HG02938 (cell line): ENCODE results near the gene SNX27.
"Not testable (repeated sequence)": the region's sequence is repeated elsewhere in the genome, so short reads cannot be mapped to it uniquely, and the experiment has no call there.

ENCODE experiments used
- ATAC-seq: cut with Tn5 transposase; IDR thresholded peaks from one replicate; pipeline ENCODE4 v1.9.1; 2021; ENCODE audit warnings: mild to moderate bottlenecking, moderate library complexity; ENCODE audit not compliant: unreplicated experiment

Gene SNX27

DNA sequence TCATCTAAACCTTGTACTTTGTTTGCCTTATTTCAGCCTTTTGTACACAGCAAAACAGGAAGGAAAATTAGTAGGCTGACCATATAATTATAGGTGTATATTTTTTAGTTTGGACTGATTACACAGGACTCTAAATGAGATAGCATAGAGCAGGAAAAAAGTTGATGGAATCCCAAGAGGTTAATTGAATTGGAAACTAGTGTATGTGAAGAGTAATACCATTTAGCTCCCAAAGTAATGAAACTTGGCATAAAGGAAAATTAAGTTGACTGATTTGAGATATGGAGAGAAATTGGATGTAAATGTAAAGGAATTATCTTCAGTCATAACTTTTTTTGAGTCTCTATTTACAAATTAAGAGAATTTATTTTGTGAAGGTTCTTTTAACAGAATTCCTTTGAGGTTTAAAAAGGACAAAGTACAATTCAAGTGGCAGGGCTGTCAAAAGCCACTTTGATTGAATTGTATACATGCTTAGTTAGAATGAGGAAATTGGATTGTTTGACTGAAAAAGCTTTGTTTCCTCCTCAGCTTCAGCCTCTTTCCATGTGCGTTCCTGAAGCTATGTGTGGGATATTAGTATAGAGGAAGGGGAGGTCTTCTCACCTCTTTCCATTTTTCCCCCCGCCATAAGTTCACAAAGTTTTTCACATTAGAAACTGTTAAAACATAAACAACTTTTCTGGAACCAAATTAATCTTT lies 26.4 kb downstream of the SNX27 start:
- no peak for ATAC-seq

DNA sequence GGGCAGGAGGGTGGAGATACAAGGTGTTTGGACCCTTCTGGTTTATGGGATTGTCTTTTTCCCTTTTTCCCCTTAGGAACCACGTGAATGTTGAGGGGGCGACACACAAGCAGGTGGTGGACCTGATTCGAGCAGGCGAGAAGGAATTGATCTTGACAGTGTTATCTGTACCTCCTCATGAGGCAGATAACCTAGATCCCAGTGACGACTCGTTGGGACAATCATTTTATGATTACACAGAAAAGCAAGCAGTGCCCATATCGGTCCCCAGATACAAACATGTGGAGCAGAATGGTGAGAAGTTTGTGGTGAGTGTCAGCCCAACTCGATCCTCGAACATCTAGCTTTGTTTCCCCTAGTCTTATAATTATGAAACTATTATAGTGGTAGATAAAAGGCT lies 27.0 kb downstream of the SNX27 start:
- ATAC-seq: no peak

DNA sequence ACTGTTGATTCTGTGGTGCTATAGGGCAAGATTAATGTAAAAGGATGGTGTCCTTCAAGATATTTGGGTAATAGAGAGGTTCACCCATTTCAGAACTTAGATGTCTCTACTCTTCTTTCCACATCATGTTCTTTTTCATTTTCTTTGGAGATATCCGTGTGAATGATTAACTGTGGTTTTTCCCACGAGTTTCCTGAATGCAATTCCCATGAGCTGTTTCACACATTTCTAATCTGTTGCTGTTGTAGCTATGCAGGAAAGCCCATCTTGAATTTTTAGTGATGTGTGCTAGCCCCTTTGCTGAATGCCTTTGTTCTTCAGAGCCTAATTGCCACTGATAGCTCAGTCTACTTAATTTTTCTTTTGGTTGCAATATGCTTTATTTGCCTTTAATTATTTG lies 27.6 kb downstream of the SNX27 start:
- ATAC-seq: no peak

DNA sequence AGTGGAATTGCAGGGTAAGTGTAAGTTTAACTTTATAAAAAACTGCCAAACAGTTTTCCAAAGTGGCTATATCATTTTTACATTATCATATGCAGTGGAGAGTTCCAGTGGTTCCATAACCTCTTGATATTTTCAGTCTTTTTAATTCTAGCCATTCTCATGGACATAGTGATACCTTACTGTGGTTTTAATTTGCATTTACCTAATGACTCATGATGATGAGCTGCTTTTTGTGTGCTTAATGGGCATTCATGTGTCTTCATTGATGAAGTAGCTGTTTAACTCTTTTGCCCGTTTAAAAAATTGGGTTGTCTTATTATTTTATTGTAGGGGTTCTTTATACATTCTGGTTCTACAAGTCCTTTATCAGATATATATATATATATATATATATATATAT lies 29.4 kb downstream of the SNX27 start:
- ATAC-seq: no peak

DNA sequence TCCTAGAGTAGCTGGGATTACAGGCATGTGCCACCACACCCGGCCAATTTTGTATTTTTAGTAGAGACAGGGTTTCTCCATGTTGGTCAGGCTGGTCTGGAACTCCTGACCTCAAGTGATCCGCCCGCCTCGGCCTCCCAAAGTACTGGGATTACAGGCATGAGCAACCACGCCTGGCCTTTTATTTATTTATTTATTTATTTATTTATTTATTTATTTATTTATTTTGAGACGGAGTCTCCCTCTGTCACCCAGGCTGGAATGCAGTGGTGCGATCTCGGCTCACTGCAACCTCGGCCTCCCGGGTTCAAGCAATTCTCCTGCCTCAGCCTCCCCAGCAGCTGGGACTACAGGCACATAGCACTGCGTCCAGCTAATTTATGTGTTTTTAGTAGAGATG lies 31.2 kb downstream of the SNX27 start:
- not testable (repeated sequence) for ATAC-seq

DNA sequence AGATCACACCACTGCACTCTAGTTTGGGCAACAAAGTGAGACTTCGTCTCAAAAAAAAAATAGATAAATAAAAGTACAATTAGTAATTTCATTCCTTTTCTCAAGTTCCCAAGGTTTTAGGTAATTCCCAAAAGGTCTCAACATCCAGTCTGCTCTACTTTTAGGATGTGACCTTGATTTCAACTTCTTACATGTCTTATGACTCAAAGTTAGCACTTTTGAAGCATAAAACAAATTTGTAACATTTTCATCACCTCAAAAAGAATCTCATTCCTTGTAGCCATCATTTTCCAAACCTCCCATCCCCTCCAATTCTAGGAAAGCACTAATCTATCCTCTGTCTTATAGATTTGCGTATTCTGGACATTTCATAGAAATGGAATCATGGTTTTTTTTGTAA lies 32.2 kb downstream of the SNX27 start:
- no peak for ATAC-seq

DNA sequence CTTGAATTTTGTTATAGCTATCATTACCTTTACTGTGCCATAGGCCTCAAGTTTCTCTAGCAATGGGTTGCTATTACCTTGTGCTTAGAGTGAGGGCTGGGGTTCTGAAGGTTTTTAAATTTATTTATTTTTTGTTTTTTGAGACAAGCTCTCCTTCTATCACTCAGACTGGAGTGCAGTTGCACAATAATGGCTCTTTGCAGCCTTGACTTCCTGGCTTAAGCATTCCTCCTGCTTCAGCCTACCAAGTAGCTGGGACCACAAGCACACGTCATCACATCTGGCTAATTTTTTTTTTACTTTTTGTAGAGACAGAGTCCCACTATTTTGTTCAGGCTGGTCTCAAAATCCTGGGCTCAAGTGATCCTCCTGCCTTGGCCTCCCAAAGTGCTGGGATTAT lies 41.5 kb downstream of the SNX27 start:
- ATAC-seq: no peak

DNA sequence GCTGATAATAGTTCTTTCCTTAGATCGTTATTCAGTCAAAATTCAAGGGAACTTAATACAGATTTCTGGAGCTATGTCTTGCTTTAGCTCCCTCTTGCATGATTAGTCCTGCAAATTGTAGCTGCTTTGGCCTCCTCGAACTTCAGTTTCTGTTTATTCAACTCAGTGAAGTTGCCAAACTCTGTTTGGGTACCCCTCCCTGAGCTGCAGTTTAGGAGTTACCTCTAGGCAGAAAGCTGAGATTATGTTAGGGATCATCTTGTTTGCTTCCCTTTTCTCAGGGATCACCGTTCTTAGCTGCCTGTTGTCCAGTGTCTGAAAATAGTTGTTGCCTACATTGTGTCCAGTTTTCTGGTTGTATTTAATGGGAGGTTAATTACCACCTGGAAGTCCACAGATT lies 43.5 kb downstream of the SNX27 start:
- ATAC-seq: no peak

DNA sequence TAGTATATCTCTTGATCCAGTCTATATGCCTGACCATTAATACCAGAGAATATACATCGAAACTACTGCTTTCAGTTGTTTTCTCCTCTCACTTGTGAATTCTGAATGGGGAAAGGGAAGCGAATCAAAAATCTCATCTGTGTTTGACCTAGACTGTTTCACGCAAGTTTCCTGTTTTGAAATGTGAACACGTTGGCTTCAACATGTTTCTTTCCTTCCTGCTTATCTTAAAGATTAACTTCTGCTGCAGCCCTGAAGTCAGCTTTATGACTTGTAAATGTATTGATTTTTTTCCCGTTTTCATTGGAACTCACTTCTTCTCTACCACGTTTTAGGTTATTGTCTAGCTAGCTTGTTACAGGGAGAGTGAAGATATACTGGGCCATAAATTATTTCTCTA lies 49.9 kb downstream of the SNX27 start:
- ATAC-seq: no peak

DNA sequence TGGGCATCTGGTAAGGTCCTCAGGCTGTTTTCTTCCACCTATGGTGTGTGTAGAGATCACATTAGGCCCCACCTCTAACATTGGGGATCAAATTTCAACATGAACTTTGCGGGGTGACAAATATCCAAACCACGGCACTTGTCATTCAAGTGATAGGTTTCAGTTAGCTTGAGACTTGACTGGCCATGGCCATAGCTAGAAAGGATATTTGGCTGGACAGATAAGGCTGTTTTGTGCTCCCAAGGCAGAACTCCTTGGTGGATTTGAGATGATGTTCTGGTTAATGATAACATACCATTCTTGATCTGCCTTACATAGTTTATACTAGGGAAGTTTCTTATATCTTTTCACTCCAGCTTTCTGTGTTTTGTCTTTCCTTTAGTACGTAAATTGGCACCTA lies 56.2 kb downstream of the SNX27 start:
- no peak for ATAC-seq

DNA sequence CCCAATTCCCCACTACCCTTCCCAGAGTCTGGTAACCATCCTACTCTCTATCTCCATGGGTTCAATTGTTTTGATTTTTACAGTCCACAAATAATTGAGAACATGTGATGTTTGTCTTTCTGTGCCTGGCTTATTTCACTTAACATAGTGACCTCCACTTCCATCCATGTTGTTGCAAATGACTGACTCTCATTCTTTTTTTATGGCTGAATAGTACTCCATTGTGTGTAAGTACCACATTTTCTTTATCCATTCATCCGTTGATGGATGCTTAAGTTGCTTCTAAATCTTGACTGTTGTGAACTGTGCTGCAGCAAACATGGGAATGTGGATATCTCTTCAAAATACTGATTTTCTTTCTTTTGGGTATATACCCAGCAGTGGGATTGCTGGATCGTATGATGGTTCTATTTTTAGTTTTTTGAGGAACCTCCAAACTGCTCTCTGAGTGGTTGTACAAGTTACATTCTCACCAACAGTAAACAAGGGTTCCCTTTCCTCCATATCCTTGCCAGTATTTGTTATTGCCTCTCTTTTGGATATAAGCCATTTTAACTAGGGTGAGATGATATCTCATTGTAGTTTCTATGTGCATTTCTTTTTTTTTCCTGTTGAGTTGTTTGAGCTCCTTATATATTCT lies 58.3 kb downstream of the SNX27 start:
- not testable (repeated sequence) for ATAC-seq

DNA sequence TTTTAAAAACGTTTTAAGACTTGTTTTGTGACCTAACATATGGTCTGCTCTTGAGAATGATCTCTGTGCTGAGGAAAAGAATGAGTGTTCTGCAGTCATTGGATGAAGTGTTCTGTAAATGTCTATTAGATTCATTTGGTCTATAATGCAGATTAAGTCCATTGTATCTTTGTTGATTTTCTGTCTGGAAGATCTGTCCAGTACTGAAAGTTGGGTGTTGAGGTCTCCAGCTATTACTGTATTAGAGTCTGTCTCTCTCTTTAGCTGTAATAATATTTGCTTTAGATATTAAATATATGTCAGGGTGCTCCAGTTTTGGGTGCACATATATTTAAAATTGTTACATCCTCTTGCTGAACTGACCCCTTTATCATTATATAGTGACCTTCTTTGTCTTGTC lies 61.6 kb downstream of the SNX27 start:
- ATAC-seq: no peak

DNA sequence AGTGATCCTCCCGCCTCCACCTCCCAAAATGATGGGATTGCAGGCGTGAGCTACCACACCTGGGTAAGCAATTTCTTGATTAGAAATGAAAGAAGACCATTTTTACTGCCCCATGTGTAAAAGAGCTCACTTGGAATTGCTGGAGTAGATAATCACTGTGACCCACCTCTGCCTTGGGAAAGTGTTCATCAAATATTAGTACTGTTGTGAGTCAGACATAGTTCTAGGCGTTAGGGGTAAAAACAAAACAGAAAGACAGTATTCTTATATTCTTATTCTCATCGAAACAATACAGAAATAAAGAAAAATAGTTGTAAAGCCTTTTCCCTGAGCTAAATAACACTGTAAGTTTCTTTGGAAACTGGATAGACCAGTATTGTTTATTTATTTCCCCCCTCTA lies 68.5 kb downstream of the SNX27 start:
- ATAC-seq: no peak

DNA sequence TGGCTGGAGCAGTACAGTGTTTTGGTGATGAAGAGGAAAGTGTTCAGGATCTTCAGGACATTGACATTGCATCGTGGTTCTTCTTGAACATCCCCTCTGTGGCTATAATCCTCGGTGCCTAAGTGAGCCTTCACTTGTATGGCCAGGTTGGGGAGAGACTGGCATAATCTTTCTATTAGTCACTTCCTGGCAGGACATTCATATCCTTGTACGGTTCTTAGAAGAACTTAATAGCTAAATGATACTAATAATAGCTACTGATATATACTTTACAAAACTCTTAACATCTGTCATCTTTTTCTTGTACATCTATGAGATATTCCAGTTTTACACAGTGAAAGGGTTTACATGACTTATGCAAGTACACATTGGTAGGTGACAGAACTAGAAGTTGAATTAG lies 69.0 kb downstream of the SNX27 start:
- ATAC-seq: no peak

DNA sequence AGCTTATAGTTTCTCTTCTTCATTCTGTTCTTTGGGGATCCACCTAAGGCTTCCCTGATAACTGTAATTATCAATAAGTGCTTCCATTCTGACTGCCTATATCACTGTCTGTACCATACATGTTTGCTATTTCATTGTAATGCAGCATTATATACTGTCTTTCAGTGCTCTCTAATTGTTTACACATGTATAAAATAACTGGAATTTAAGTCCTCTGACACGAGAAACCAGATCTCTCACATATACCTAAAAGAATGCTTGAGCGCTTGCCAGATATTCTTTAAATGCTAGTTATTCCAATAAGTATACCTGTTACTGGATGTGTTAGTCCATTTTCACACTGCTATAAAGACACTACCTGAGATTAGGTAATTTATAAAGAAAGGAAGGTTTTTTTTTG lies 70.1 kb downstream of the SNX27 start:
- no peak for ATAC-seq

DNA sequence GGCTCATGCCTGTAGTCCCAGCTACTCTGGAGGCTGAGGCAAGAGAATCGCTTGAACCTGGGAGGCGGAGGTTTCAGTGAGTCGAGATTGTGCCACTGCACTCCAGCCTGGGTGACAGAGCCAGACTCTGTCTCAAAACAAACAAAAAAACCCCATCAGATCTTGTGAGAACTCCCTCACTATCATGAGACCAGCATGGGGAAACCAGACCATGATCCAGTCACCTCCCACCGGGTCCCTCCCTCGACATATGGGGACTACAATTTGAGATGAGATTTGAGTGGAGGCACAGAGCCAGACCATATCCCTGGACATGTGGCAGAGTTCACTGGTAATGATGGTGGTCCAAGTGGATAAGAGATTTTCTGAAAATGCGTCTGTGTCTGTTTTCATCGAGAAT lies 71.1 kb downstream of the SNX27 start:
- not testable (repeated sequence) for ATAC-seq

DNA sequence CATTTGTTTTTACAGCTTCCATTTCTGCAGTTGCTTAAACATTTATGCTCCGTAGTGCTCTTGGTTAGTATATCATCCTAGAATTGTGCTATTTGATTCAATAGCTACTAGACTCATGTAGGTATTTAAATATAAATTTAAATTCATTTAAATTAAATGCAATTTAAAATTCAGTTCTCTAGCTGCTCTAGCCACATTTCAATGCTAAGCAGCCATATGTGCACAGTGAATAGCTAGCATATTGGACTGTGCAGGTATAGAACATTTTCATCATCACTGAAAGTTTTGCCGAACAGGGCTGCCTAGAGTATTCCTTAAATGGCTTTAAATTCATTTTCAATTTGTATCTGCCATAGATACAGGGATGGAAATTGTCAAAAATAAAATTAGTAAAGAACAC lies 72.3 kb downstream of the SNX27 start:
- ATAC-seq: no peak

DNA sequence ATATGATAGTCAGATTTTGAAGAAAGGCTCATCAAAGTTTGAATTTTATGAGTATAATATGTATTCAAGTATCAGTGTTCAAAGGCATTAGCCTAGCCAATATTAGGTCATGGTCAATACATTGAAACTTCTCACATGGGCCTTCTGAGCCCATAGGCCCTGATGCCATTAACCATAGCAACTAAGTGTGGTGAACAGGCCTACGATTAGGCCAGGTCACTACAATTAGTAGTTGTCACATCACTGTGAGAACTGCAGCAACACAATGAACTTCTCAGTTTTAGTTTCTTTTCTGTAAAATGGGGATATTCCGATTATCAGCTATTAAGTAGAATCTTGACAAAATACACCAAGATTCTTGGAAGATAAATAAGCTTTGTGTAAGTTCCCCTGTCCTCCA lies 74.7 kb downstream of the SNX27 start:
- no peak for ATAC-seq

DNA sequence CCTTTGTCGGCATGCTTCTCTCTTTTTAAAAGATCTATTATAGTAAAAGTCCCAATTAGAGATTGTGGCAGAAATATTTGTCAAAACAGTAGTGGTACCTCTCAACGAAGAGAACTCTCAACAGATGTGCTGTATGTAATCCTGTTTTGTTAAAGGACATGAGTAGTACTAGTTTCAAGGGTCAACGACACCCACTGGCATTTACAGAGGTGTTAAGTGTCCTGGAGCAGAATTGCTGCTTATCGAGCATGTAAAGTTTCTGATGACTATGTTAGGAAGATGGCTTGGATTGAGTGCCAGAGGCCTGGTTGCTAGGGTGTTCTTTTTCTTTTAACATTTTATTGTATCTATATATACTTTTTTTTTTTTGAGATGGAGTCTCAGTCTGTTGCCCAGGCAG lies 77.6 kb downstream of the SNX27 start:
- no peak for ATAC-seq

DNA sequence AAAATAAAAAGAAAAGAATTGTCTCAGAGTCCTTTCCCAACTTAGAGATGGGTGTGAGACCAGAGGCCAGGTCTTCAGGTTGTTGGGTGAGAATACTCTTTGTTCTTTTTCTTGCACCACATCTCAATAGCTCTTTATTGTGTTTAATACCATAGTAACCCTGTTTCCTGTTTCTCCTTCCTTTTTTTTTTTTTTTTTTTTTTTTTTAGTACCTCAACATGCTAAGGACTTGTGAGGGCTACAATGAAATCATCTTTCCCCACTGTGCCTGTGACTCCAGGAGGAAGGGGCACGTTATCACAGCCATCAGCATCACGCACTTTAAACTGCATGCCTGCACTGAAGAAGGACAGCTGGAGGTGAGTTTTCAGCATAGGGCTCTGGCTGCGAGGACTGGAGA lies 80.4 kb downstream of the SNX27 start:
- ATAC-seq: no peak

DNA sequence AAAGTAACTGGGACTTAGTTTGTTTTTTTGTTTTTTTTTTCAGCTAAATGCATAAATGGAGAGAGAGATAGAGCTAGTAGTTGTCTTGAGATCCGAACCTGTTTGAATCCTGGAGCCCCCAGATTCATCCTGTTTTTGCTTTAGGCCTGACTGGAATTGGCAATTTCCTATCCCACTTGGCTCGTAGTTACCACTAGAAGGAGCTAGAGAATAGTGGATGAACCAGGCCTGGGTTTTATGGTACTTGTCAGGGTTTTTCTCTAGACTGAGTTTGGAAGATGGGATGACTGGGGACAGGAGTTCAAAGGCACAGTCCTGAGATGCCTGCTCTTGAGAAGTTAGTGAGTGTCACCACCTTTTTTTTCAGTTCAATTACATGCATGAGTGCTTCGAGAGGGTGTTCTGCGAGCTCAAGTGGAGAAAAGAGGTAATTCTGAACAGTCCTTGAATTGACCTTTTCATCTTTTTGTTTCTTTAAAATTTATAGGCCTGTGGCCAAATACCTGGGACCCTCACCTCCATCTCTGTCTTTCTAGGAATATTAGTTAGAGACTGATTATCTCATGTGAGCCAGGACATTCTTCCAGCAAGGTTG lies 81.3 kb downstream of the SNX27 start:
- ATAC-seq: no peak

DNA sequence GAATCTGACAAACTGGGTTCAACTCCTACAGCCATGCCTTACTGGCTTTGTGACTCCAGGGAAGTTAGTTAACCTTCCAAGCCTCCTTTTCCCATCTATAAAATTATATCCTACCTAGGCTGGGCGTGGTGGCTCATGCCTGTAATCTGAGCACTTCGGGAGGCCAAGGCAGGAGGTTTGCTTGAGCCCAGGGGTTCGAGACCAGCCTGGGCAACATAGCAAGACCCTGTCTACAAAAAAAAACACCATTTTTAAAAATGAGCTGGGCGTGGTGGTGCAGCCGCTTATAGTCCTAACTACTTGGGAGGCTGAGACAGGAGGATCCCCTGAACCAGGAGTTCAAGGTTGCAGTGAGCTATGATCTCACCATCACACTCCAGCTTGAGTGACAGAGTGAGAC lies 89.7 kb downstream of the SNX27 start:
- ATAC-seq: no peak

DNA sequence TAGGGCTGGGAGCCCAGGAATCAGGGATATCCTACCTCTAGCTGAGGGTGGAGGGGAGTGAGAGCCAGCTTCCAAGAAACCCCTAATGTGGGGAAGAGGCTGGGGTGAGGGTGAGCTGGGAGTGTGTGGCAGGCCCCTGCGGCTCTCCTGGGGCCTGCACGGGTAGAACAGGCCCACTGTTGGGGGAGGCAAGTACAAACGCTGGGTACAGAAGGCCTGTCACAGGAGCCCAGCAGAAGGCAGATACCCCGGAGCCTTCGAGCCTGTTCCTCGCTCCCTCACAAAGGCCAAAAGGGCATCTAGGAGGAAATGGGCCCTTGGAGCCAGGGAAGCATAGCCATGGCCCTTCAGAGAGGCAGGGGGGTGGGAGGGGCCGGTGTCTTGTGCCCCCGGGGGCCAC lies 91.1 kb downstream of the SNX27 start:
- ATAC-seq: no peak
